Brain microvascular endothelial cell (primary cell): ENCODE measurements around the gene XK.

ENCODE experiments used
- DNase-seq: peaks from one replicate; pipeline ENCODE4 v3.0.0-alpha.2; 2020
- H3K27ac ChIP-seq: fragments of 250-450 bp; sonication (Bioruptor Pico); 2 replicates; pipeline ENCODE4 v1.5.1; 2020; ENCODE audit warnings: mild to moderate bottlenecking, moderate library complexity
- H3K27me3 ChIP-seq: fragments of 250-450 bp; sonication (Bioruptor Pico); replicated peaks from 2 replicates; pipeline ENCODE4 v1.5.1; 2020; ENCODE audit warnings: mild to moderate bottlenecking
- H3K36me3 ChIP-seq: fragments of 250-450 bp; sonication (Bioruptor Pico); replicated peaks from 2 replicates; pipeline ENCODE4 v1.5.1; 2020; ENCODE audit warnings: mild to moderate bottlenecking
- H3K4me3 ChIP-seq: 2 replicates; pipeline ENCODE4 v1.5.1; 2011; ENCODE audit warnings: low read depth, mild to moderate bottlenecking, control low read depth, low read length, moderate library complexity
- in situ Hi-C: cut with HindIII; loops from 2 replicates; pipeline ENCODE4 v1.10.0; 2017; ENCODE audit warnings: low sequenced_read_pairs, low pct_ligation_motif_present
- TF ChIP-seq, protein P1 (sequence below): IDR thresholded peaks from 2 replicates; pipeline ENCODE4 v1.5.1; 2011; ENCODE audit warnings: low read depth, mild to moderate bottlenecking, moderate library complexity, low read length, control low read depth, inconsistent platforms; ENCODE audit errors: missing control alignments

XK gene

DNA sequence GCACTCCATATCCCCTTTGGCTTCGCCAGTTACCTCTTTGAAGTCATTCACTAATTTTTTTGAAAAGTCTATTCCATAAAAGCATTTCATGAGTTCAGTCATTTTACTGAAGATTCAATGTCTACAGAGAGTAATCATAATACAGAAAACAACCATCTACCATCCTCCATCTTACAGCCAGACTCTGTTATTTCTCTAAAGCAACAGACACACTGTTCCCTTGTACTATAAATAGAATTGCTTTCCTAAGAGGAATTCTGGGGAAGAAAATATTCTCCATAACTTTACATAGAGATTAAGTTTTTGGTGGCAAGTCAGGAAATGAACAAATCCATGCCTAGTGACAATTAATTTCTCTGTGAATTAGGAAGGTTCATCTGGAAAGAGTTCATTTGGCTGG, 37.0 kb downstream of the XK start:
- H3K4me3 ChIP-seq, result no peak overlapping the region
- TF ChIP-seq, protein P1, sequence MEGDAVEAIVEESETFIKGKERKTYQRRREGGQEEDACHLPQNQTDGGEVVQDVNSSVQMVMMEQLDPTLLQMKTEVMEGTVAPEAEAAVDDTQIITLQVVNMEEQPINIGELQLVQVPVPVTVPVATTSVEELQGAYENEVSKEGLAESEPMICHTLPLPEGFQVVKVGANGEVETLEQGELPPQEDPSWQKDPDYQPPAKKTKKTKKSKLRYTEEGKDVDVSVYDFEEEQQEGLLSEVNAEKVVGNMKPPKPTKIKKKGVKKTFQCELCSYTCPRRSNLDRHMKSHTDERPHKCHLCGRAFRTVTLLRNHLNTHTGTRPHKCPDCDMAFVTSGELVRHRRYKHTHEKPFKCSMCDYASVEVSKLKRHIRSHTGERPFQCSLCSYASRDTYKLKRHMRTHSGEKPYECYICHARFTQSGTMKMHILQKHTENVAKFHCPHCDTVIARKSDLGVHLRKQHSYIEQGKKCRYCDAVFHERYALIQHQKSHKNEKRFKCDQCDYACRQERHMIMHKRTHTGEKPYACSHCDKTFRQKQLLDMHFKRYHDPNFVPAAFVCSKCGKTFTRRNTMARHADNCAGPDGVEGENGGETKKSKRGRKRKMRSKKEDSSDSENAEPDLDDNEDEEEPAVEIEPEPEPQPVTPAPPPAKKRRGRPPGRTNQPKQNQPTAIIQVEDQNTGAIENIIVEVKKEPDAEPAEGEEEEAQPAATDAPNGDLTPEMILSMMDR, result no peak
- DNase-seq, result no peak
- H3K27me3 ChIP-seq, result no peaks in the 10 kb centered on the region
- in situ Hi-C loops, result no loop called here
- H3K27ac ChIP-seq, result no peak overlapping the region
- no peaks in the 10 kb centered on the region for H3K36me3 ChIP-seq

DNA sequence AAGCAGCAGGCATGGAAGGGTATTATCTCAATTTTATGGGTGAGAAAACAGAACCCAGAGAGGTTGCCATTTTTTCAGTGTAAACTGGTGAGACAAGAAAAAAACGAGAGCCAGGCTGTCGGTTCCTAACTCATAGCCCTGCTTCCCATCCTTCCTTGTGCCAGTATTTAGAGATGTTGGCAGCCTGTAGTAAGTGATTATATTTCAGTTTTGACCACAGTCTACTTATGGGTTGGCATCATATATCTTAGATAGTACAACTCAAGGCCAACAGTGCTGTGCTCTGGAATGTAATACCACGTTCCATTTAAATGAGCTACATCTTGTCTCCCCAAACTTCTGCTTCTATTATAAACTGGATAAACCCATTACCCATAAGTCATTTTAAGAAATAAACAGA, 40.8 kb downstream of the XK start:
- in situ Hi-C loops, result no loop called here
- TF ChIP-seq, protein P1, result no peak
- Histone ChIP-seq H3K4me3 (no peak overlapping the region), H3K27ac (no peak overlapping the region), H3K36me3 (no peaks in the 10 kb centered on the region), H3K27me3 (no peaks in the 10 kb centered on the region)
- no peak for DNase-seq

DNA sequence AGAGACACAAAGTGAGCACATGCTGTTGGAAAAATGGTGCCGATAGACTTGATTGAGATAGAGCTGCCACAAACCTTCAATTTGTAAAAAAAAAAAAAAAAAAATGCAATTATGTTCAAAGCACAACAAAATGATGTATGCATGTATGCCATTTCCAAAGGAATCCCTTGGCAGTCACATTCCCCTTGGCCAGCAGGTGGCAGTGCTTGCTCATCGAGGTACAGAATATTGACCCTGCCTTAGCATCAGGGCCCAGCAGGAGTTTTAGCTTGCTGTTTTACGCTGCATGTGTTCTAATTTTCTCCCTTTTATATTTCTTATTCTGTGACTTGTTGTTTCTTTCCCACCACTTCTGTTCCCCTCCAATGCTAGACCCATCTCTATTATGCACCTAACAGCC, 59.8 kb downstream of the XK start:
- Histone ChIP-seq H3K27me3 (no peaks in the 10 kb centered on the region), H3K36me3 (no peaks in the 10 kb centered on the region), H3K27ac (no peak overlapping the region), H3K4me3 (no peak overlapping the region)
- TF ChIP-seq, protein P1, result peak; percentile 86
- in situ Hi-C loops, result no loop called here
- DNase-seq, result peak; percentile 68

DNA sequence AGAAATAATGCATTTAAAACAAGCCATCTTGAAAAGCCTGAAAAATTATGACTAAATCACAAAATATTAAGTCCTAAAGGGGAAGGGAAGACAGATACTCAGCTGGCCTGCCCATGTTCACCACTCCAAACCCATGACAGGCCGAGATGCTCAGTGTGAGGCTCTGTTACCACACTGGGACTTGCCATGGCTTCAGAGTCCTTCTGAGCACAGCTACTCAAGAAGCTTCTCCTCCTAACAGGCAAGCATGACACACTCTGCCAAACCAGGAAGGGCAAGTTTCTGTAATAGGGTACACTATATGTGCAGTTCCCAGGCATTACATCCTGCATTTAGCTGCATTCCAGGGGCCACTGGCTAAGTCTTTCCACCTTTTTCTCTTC, 60.2 kb downstream of the XK start:
- H3K4me3 ChIP-seq, result no peak overlapping the region
- TF ChIP-seq, protein P1, result no peak
- no peak overlapping the region for H3K27ac ChIP-seq
- in situ Hi-C loops, result no loop called here
- H3K27me3 ChIP-seq, result no peaks in the 10 kb centered on the region
- DNase-seq, result no peak
- H3K36me3 ChIP-seq, result no peaks in the 10 kb centered on the region

DNA sequence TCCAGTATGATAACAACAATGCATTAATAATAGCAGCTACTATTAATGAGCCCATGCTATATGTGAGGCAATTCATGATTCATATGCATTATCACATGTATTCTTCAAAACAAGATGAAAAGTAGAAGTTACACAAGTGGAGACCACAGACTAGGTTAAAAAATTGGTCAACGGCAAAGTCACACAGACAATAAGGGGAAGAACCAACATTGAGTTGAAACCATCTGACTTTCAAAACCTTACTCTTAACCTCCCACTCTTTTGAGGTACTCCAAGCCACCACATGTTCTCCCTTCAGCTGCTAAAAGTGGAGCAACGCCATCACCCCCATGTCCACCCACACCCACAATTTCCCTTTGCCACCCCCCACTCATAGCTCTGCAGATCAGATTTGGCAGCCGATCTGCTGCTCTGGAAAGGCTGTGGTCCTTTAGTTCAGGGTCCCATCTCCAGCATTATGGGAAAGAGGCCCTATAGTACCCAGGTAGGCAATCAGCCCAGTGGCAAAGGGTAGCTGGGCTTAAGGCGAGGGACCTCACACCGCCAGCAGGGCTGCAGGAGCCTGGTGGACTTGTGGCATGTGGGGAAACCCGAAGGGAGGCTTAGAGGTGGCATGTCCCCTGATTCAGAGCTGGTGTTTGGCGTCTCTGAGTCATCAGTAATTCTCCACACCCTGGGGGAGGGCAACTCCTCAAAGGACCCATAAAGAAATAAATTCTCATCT, 60.8 kb downstream of the XK start:
- TF ChIP-seq, protein P1, result no peak
- H3K27ac ChIP-seq, result no peak overlapping the region
- DNase-seq, result no peak
- no peak overlapping the region for H3K4me3 ChIP-seq
- H3K36me3 ChIP-seq, result no peaks in the 10 kb centered on the region
- in situ Hi-C loops, result no loop called here
- no peaks in the 10 kb centered on the region for H3K27me3 ChIP-seq

DNA sequence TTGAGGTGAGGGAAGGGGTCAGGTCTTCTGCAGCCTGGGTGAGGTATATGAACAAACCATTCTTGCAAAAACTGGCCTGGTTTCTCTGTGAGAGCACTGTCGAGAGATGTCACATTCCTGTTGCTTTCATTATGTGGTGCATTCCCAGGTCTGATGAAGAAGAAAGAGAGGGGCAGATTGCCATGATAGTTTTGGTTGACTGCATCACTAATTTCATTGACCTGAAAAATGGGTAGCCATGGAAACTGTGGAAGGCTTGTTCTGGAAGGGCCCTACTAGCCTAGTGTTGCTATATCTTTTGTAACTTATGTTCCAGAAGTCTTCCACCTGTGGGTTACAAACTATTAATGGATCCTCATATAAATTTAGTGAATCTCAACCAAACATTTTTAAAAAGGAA, 61.4 kb downstream of the XK start:
- in situ Hi-C loops, result no loop called here
- no peak overlapping the region for H3K4me3 ChIP-seq
- no peaks in the 10 kb centered on the region for H3K36me3 ChIP-seq
- no peaks in the 10 kb centered on the region for H3K27me3 ChIP-seq
- DNase-seq, result no peak
- TF ChIP-seq, protein P1, result no peak
- H3K27ac ChIP-seq, result no peak overlapping the region
